Right lobe of liver (tissue), 6 donors: ENCODE data around the gene FAM156A. TPM values are rescaled to one million over a fixed set of nuclear protein-coding genes. Genes with fewer than 3 reads are reported as not detected.
A peak's percentile ranks its signal among the peaks of the same experiment; 100 is the strongest.

ENCODE experiments used
- ATAC-seq, 4 donors: fragments of 200-7000 bp; cut with Tn5 transposase; one replicate each; pipeline ENCODE4 v1.9.1; 2020; ENCODE audit warnings: mild to moderate bottlenecking in 4 of 4, moderate library complexity in 4 of 4
- DNase-seq, 3 donors: peaks; one replicate each; pipeline ENCODE4 v3.0.0-alpha.2; 2020
- H3K27ac ChIP-seq, 3 donors: fragments of 200-600 bp; one replicate each; pipeline ENCODE4 v1.8.0; 2022
- H3K27me3 ChIP-seq, 2 donors: fragments of 200-600 bp; one replicate each; pipeline ENCODE4 v1.8.0; 2022
- H3K36me3 ChIP-seq, 4 donors: fragments of 200-600 bp; sonication (generic) in 1 of 4; one replicate each; pipeline versions ENCODE4 v1.5.1 to v1.8.0; 2017 to 2022; ENCODE audit warnings: control low read depth in 1 of 4
- H3K4me1 ChIP-seq, 4 donors: fragments of 200-600 bp; sonication (generic) in 1 of 4; one replicate each; pipeline versions ENCODE4 v1.5.1 to v1.8.0; 2017 to 2022; ENCODE audit warnings: control low read depth in 1 of 4
- H3K4me3 ChIP-seq, 3 donors: fragments of 200-600 bp; one replicate each; pipeline ENCODE4 v1.8.0; 2022
- H3K9me3 ChIP-seq, 4 donors: fragments of 200-600 bp; sonication (generic) in 1 of 4; one replicate each; pipeline versions ENCODE4 v1.5.1 to v1.8.0; 2017 to 2022; ENCODE audit warnings: control low read depth in 1 of 4
- POLR2A ChIP-seq: fragments of 450-650 bp; IDR thresholded peaks from one replicate; pipeline ENCODE4 v1.6.1; 2017; ENCODE audit warnings: antibody characterized with exemption, mild to moderate bottlenecking
- WGBS: methylation state at CpG from one replicate; pipeline ENCODE4 v1.1.6; 2018; ENCODE audit warnings: low coverage, low lambda C conversion rate; ENCODE audit not compliant: insufficient coverage; ENCODE audit errors: missing lambda C conversion rate; 5-methylcytosine and 5-hydroxymethylcytosine counted together
- intact Hi-C, 2 donors: fragments of 100-400 bp; cut with DNase I; formaldehyde crosslinking; loops; one replicate each; pipeline versions ENCODE4 v1.11.2 to v1.14.1; 2022
- total RNA-seq, 6 experiments: library from RNA; depleted of rRNA in 2 of 6; stranded (reverse); fragments of >200 nt in 2 of 6; fragmentation: NEBNext Ultra II Directional in 3 of 6; extraction: Animal tissue kit (Norgen Biotek cat#: 25700) in 3 of 6; gene quantifications; one replicate each; pipeline versions ENCODE4 v1.1.0 to v1.2.4, GENCODE V29; 2016 to 2023
- TF ChIP-seq, protein P1 (sequence below), 4 donors: fragments of 200-600 bp in 3 of 4; fragments of 450-650 bp in 1 of 4; IDR thresholded peaks; one replicate each; pipeline versions ENCODE4 v1.5.1 to v1.8.0; 2016 to 2022; ENCODE audit warnings: antibody characterized with exemption in 4 of 4, mild to moderate bottlenecking in 2 of 4
- donor health status: DM: no; HTN: yes; CAD: no.
- donor health status: DM: no; HTN: no; CAD: no.
- donor health status: DM: no; HTN: no; CAD: no.
- donor health status: DM: no; HTN: yes; CAD: no.
- donor health status: DM: no; HTN: yes; CAD: no.

FAM156A gene
- total RNA-seq, 6 experiments from 2014 or later, result 4.5 to 9.7 (median 6.7) TPM

DNA sequence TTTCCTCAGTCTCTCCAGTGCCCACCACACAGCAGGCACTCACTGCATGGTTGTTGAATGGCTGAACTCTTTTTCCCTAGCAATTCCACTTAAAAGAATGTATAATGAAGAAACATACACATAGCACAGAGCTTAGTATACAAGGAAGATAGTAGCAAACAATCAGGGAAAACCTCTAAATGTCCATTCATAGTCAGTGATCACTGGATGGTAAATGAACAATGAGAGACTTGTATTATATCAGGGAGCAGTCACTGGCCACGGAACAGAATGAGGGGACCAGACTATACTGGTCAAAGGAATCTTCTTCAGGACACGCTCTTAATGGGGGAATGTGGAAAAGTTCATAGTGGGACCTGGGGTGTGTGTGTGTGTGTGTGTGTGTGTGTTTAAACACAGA, 43.6 kb upstream of the FAM156A start:
- TF ChIP-seq, protein P1, sequence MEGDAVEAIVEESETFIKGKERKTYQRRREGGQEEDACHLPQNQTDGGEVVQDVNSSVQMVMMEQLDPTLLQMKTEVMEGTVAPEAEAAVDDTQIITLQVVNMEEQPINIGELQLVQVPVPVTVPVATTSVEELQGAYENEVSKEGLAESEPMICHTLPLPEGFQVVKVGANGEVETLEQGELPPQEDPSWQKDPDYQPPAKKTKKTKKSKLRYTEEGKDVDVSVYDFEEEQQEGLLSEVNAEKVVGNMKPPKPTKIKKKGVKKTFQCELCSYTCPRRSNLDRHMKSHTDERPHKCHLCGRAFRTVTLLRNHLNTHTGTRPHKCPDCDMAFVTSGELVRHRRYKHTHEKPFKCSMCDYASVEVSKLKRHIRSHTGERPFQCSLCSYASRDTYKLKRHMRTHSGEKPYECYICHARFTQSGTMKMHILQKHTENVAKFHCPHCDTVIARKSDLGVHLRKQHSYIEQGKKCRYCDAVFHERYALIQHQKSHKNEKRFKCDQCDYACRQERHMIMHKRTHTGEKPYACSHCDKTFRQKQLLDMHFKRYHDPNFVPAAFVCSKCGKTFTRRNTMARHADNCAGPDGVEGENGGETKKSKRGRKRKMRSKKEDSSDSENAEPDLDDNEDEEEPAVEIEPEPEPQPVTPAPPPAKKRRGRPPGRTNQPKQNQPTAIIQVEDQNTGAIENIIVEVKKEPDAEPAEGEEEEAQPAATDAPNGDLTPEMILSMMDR (IDR thresholded peaks at IDR 0.05), result no peak
- TF ChIP-seq POLR2A, result no peak
- no peaks in the 10 kb centered on the region for H3K4me1 ChIP-seq
- H3K4me3 ChIP-seq, result no peak overlapping the region
- intact Hi-C loops, result no loop called here
- no peaks in the 10 kb centered on the region for H3K36me3 ChIP-seq
- H3K27ac ChIP-seq, result no peak overlapping the region
- DNase-seq, result no peak
- no peak for ATAC-seq
- WGBS, result 65% methylated on average over 2 of the region's 2 CpGs
- H3K27me3 ChIP-seq, result peaks cover 0 to 6% of the 10 kb centered on the region in 2 donors
- no peaks in the 10 kb centered on the region for H3K9me3 ChIP-seq

DNA sequence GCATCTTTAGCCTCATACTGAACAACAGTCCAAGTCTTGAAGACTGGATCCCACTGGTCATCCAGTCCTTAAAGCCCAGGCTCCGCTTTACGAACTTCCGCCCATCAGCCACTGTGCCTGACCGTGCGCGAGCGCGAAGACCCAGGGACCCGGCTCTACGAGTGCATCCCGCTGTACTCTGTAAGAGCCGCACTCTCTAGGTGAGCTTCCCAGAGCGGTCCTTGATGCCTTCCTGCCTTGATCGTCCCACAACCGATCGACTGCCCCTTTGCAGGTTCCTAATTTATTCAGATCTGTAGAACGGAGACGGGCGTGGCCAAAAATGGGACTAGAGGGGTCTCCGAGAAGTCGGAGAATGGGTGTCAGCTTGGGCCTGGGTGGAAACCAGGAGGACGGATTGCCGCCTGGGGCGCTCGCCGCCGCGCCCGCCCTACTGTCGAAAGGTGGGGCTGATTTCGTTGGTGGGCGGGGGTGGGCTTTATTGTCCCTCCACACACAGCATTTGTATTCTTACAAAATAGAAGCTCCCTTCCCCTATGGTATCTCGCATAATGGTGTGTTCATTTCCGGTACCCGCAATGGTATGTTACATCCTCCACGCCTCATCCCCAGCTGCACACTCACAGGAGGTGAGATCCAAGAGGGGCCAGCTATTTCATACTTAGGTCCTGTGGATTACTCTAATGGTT, 42.3 kb upstream of the FAM156A start:
- no peak overlapping the region for H3K4me3 ChIP-seq
- H3K9me3 ChIP-seq, result no peaks in the 10 kb centered on the region
- 35% methylated on average over 21 of the region's 36 CpGs for WGBS
- peaks cover 0 to under 1% of the 10 kb centered on the region in 2 donors for H3K27me3 ChIP-seq
- ATAC-seq, result no peak
- H3K4me1 ChIP-seq, result no peaks in the 10 kb centered on the region
- intact Hi-C loops, result no loop called here
- no peak for DNase-seq
- H3K36me3 ChIP-seq, result no peaks in the 10 kb centered on the region
- TF ChIP-seq POLR2A, result no peak
- TF ChIP-seq, protein P1 (IDR thresholded peaks at IDR 0.05), result no peak
- no peak overlapping the region for H3K27ac ChIP-seq

- H3K4me3 ChIP-seq, result peak overlapping the region in 2 of 3 donors; percentile 58 to 64
- ATAC-seq, result no peak
- no CpG with 5 or more reads among the region's 4 CpGs for WGBS
Measured at GRCh38 chrX:52995987-52996331, 37.6 kb upstream of the FAM156A start.

DNA sequence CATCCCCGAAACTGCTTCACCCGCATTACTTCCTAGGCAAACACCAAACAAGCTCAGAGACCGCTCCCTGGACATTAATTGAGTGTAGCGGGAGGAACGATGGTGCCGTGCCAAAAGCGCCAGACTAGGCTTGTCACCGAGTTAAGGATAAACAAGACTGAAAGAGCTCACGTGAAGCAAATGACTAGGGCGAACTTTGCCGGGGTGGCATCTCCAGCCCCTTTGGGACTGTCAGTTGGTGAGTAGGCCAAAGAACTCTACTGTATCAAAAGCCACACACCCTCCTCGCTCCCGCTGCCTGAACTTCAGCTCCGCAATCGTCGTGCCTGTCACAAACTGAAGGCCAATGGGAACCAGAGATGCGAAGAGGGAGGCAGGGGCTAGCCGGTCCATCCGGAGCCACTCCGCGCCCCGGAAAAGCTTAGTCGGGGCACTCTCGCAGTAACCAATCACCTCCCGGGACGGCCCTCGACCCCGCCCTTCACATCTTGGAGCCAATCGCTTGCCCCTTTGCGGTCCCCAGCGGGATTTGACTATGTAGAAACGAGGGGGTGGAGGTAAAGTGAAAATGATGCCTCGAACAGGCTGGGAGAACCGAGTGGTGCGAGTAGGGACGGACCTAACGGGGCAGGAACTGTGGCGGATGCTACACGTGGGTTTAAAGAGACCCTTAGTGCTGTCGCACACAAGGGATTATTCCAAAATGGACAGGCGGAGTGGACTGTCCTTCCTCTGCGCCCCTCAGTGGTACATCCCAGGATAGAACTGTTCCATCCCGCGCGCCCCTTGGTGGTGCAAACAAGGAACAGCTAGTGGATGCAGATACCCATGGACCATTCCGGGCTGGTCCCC, 37.0 kb upstream of the FAM156A start:
- WGBS, result 36% methylated on average over 33 of the region's 46 CpGs

More at GRCh38 chrX:52995987-52996331, 37.6 kb upstream of the FAM156A start:
- no peak for DNase-seq
- no peak for TF ChIP-seq POLR2A
- TF ChIP-seq, protein P1 (IDR thresholded peaks at IDR 0.05), result no peak
- Histone ChIP-seq H3K9me3 (no peaks in the 10 kb centered on the region), H3K27ac (peak overlapping the region in 1 of 3 donors; percentile 85), H3K36me3 (no peaks in the 10 kb centered on the region), H3K27me3 (no peaks in the 10 kb centered on the region), H3K4me1 (no peaks in the 10 kb centered on the region)
- intact Hi-C loops, result no loop called here

More for the DNA sequence above, 37.0 kb upstream of the FAM156A start:
- Histone ChIP-seq H3K9me3 (no peaks in the 10 kb centered on the region), H3K27ac (peak overlapping the region; percentile 47 to 85 (median 61)), H3K27me3 (no peaks in the 10 kb centered on the region), H3K36me3 (no peaks in the 10 kb centered on the region), H3K4me3 (peak overlapping the region; percentile 38 to 64 (median 58)), H3K4me1 (no peaks in the 10 kb centered on the region)
- intact Hi-C loops, result no loop called here
- peak; percentile 92 to 94 (median 93) for DNase-seq
- ATAC-seq, result peak; percentile 97 to 98 (median 98)
- TF ChIP-seq, protein P1 (IDR thresholded peaks at IDR 0.05), result peak; percentile 51 to 65 (median 54)
- TF ChIP-seq POLR2A, result peak; percentile 27
